ENCODE results near the gene POU6F2. TPM values are rescaled to one million over a fixed set of nuclear protein-coding genes. Genes with fewer than 3 reads are reported as not detected.

POU6F2 gene
- total and polyA plus RNA-seq, 2 donors = 0.05 to 0.07 TPM

DNA sequence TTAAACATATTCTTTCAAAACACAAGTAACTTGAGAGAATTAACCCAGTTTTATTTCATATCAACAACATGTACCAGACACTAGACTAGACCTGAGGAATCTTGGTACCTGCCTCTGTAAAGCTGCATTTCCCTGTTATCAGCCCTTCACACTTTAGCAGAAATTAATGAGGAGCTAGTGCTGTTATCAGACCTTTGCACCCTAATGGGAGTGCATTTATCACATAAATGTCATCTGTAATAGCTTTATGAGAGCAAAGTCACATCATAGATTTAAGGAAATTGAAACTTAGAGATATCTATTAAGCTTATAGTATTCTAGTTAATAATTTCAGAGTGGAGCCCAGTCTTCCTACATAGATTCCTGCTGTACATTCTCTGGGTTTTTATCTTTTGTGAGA lies 318.1 kb downstream of the POU6F2 start:
- H3K4me1 ChIP-seq (ENCODE audit: control insufficient read depth in 2 of 2, insufficient read depth in 2 of 2, low read length in 2 of 2) = no peaks in the 10 kb centered on the region
- no peaks in the 10 kb centered on the region for H3K27me3 ChIP-seq (ENCODE audit: control insufficient read depth in 2 of 2, insufficient read depth in 1 of 2, low read length in 1 of 2)
- H3K4me3 ChIP-seq (ENCODE audit: low read length in 2 of 2) = no peak overlapping the region
- no peaks in the 10 kb centered on the region for H3K9me3 ChIP-seq (ENCODE audit: control insufficient read depth in 2 of 2, insufficient read depth in 1 of 2, low read length in 1 of 2)
- no peaks in the 10 kb centered on the region for H3K36me3 ChIP-seq (ENCODE audit: control insufficient read depth in 2 of 2, insufficient read depth in 2 of 2, low read length in 1 of 2)
- no peak overlapping the region for H3K27ac ChIP-seq (ENCODE audit: low read depth in 1 of 2, low read length in 1 of 2)
- DNase-seq (ENCODE audit: low read depth in 6 of 9, low spot score in 9 of 9) = no peak

DNA sequence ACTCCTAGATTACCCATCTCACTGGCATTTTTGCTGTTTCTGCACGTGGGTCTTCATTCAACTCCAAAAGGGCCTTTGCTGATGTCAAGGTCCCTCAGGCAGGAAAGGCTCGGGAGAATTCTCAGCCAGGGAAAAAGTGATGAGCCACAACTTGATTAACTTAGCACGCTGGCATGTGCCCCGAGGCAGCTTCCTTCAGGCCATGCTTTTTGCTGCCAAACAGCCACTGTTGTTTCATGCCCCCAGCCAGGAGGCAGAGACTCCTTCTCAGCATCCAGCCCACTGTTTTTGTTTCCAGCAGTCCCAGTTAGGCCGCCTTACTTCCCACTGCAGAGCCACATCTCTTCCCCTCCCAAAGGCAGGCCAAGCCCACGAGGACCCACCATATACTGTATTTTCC lies 322.0 kb downstream of the POU6F2 start:
- no peaks in the 10 kb centered on the region for H3K36me3 ChIP-seq (ENCODE audit: control insufficient read depth in 2 of 2, insufficient read depth in 2 of 2, low read length in 1 of 2)
- WGBS = 94% methylated on average over 6 of the region's 6 CpGs
- no peak overlapping the region for H3K4me3 ChIP-seq (ENCODE audit: low read length in 2 of 2)
- H3K9me3 ChIP-seq (ENCODE audit: control insufficient read depth in 2 of 2, insufficient read depth in 1 of 2, low read length in 1 of 2) = no peaks in the 10 kb centered on the region
- H3K4me1 ChIP-seq (ENCODE audit: control insufficient read depth in 2 of 2, insufficient read depth in 2 of 2, low read length in 2 of 2) = no peaks in the 10 kb centered on the region
- DNase-seq (ENCODE audit: low read depth in 6 of 9, low spot score in 9 of 9) = no peak
- no peak overlapping the region for H3K27ac ChIP-seq (ENCODE audit: low read depth in 1 of 2, low read length in 1 of 2)
- H3K27me3 ChIP-seq (ENCODE audit: control insufficient read depth in 2 of 2, insufficient read depth in 1 of 2, low read length in 1 of 2) = no peaks in the 10 kb centered on the region

DNA sequence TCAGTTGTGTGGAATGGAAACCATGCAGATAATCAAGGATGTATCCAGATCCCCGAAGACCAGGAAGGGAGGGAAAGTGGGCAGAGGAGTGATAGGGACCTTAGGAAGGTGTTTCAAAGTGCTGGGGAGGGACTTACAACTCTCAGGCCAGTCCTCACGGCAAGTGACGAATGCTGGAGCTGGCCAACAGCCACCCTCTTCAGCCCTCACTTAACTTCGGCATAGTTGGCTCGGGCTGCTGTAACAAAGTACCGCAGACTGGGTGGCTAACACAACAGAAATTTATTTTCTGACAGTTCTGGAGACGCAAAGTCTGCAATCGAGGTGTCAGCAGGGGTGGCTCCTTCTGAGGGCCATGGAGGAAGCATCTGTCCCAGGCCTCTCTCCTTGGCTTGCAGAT lies 322.6 kb downstream of the POU6F2 start:
- H3K36me3 ChIP-seq (ENCODE audit: control insufficient read depth in 2 of 2, insufficient read depth in 2 of 2, low read length in 1 of 2) = no peaks in the 10 kb centered on the region
- no peaks in the 10 kb centered on the region for H3K9me3 ChIP-seq (ENCODE audit: control insufficient read depth in 2 of 2, insufficient read depth in 1 of 2, low read length in 1 of 2)
- H3K27me3 ChIP-seq (ENCODE audit: control insufficient read depth in 2 of 2, insufficient read depth in 1 of 2, low read length in 1 of 2) = no peaks in the 10 kb centered on the region
- no peaks in the 10 kb centered on the region for H3K4me1 ChIP-seq (ENCODE audit: control insufficient read depth in 2 of 2, insufficient read depth in 2 of 2, low read length in 2 of 2)
- 90% methylated on average over 8 of the region's 8 CpGs for WGBS
- H3K4me3 ChIP-seq (ENCODE audit: low read length in 2 of 2) = no peak overlapping the region
- DNase-seq (ENCODE audit: low read depth in 6 of 9, low spot score in 9 of 9) = no peak
- H3K27ac ChIP-seq (ENCODE audit: low read depth in 1 of 2, low read length in 1 of 2) = no peak overlapping the region

DNA sequence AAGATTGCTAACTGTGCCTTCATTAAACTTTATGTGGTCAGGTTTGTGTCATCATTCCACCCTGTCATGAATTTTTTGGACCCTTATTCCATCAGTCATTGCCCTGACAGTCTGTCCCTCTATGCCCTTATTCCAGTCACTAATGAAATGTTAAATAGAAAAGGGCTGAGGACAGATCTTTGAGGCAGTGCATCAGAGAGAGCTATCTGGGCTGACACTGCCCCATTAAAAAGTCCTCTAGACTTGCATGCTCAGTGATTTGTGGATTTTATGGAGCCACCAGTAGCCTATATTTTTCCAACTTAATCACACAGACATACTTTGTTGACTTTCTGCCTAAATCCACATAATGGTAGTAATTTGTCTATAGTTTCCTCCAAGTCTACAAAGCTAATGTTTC lies 323.8 kb downstream of the POU6F2 start:
- no peaks in the 10 kb centered on the region for H3K27me3 ChIP-seq (ENCODE audit: control insufficient read depth in 2 of 2, insufficient read depth in 1 of 2, low read length in 1 of 2)

DNA sequence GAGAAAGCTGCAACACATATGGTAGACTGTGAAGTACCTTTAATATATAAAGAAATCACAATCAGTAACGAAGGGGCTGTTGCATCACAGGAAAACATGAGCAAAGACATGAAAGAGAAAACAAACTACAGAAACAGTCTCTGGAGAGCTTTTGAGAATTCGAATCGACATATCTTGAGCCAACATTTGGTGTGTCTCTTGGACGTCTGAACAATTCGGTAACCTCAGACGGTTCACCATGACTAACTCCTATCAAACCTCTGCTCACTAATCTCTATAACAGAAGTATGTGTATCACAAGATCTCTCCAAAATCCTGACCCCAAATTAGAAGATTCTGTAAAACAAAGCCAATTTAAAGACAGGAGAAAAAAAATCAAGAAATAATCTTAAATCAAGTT lies 326.5 kb downstream of the POU6F2 start:
- H3K4me3 ChIP-seq (ENCODE audit: low read length in 2 of 2) = no peak overlapping the region
- 96% methylated on average over 6 of the region's 6 CpGs for WGBS
- no peaks in the 10 kb centered on the region for H3K4me1 ChIP-seq (ENCODE audit: control insufficient read depth in 2 of 2, insufficient read depth in 2 of 2, low read length in 2 of 2)
- H3K36me3 ChIP-seq (ENCODE audit: control insufficient read depth in 2 of 2, insufficient read depth in 2 of 2, low read length in 1 of 2) = no peaks in the 10 kb centered on the region
- H3K9me3 ChIP-seq (ENCODE audit: control insufficient read depth in 2 of 2, insufficient read depth in 1 of 2, low read length in 1 of 2) = no peaks in the 10 kb centered on the region
- no peak for DNase-seq (ENCODE audit: low read depth in 6 of 9, low spot score in 9 of 9)
- H3K27ac ChIP-seq (ENCODE audit: low read depth in 1 of 2, low read length in 1 of 2) = no peak overlapping the region
- H3K27me3 ChIP-seq (ENCODE audit: control insufficient read depth in 2 of 2, insufficient read depth in 1 of 2, low read length in 1 of 2) = no peaks in the 10 kb centered on the region

More for the DNA sequence above, 323.8 kb downstream of the POU6F2 start:
- no peaks in the 10 kb centered on the region for H3K9me3 ChIP-seq (ENCODE audit: control insufficient read depth in 2 of 2, insufficient read depth in 1 of 2, low read length in 1 of 2)
- H3K4me1 ChIP-seq (ENCODE audit: control insufficient read depth in 2 of 2, insufficient read depth in 2 of 2, low read length in 2 of 2) = no peaks in the 10 kb centered on the region
- no peak overlapping the region for H3K4me3 ChIP-seq (ENCODE audit: low read length in 2 of 2)
- no peaks in the 10 kb centered on the region for H3K36me3 ChIP-seq (ENCODE audit: control insufficient read depth in 2 of 2, insufficient read depth in 2 of 2, low read length in 1 of 2)
- H3K27ac ChIP-seq (ENCODE audit: low read depth in 1 of 2, low read length in 1 of 2) = no peak overlapping the region
- DNase-seq (ENCODE audit: low read depth in 6 of 9, low spot score in 9 of 9) = no peak

DNA sequence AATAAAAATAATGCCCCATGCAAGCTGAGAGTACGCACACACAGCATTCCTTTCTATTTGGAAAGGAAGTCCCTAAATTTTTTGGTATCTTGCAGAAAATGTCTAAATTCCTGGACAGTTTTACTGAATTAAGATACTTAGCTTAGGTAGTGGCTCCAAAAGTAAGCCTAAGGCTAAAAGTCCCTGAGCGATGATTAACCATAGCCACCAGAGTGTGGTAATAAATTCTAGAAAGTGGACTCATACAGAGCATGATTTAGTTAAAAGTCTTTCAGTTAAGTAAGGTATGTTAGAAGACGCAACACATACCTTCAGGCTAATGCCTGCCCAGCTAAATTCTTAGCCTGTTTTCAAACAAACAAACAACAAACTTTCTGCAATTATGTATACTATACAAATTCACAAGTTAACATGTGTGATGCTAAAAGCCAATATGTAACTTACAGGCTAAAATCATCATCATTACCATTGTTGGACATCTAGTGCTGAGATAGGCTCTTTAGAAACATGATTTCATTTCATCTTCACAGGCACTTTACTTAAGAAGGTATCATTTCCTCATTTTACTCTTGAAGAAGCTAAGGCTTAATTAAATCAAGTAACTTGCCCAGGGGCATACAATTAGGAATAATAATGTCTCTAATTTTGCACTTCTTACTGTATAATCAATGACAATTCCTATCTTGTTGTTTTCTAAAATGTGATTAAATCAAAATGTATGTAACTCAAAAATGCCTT lies 327.1 kb downstream of the POU6F2 start:
- Histone ChIP-seq H3K4me3 (ENCODE audit: low read length in 2 of 2) (no peak overlapping the region), H3K36me3 (ENCODE audit: control insufficient read depth in 2 of 2, insufficient read depth in 2 of 2, low read length in 1 of 2) (no peaks in the 10 kb centered on the region), H3K4me1 (ENCODE audit: control insufficient read depth in 2 of 2, insufficient read depth in 2 of 2, low read length in 2 of 2) (no peaks in the 10 kb centered on the region), H3K9me3 (ENCODE audit: control insufficient read depth in 2 of 2, insufficient read depth in 1 of 2, low read length in 1 of 2) (no peaks in the 10 kb centered on the region), H3K27ac (ENCODE audit: low read depth in 1 of 2, low read length in 1 of 2) (no peak overlapping the region), H3K27me3 (ENCODE audit: control insufficient read depth in 2 of 2, insufficient read depth in 1 of 2, low read length in 1 of 2) (no peaks in the 10 kb centered on the region)
- WGBS = 98% methylated on average over 3 of the region's 3 CpGs
- no peak for DNase-seq (ENCODE audit: low read depth in 6 of 9, low spot score in 9 of 9)

DNA sequence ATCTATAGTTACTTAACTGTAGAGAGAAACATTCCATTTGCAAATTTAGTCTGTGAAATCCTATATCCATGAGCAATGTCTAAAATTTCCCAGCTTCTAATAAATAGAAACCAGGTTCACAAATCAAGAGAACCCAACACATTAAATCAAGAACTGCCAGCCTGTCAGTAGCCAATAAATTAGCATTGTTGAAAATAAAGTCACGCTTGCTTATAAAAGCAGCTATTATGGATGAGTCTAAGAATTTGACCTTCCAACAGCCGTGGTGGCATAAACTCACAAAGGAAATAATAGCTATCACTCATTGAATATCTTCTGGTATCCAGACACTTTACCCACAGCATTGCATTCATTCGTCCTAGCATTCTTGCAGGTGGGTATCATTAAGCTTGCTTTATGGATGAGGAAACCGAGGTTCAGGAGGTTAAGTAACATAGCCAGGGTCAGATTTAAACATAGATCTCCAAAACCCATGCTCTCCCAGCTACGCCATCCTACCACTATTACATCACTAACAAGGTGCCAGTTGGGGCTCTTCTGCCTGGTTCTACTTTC lies 328.4 kb downstream of the POU6F2 start:
- no peak overlapping the region for H3K4me3 ChIP-seq (ENCODE audit: low read length in 2 of 2)
- no peaks in the 10 kb centered on the region for H3K4me1 ChIP-seq (ENCODE audit: control insufficient read depth in 2 of 2, insufficient read depth in 2 of 2, low read length in 2 of 2)
- H3K36me3 ChIP-seq (ENCODE audit: control insufficient read depth in 2 of 2, insufficient read depth in 2 of 2, low read length in 1 of 2) = no peaks in the 10 kb centered on the region
- no peak overlapping the region for H3K27ac ChIP-seq (ENCODE audit: low read depth in 1 of 2, low read length in 1 of 2)
- WGBS = 94% methylated on average over 5 of the region's 5 CpGs
- no peaks in the 10 kb centered on the region for H3K9me3 ChIP-seq (ENCODE audit: control insufficient read depth in 2 of 2, insufficient read depth in 1 of 2, low read length in 1 of 2)
- H3K27me3 ChIP-seq (ENCODE audit: control insufficient read depth in 2 of 2, insufficient read depth in 1 of 2, low read length in 1 of 2) = no peaks in the 10 kb centered on the region
- no peak for DNase-seq (ENCODE audit: low read depth in 6 of 9, low spot score in 9 of 9)

DNA sequence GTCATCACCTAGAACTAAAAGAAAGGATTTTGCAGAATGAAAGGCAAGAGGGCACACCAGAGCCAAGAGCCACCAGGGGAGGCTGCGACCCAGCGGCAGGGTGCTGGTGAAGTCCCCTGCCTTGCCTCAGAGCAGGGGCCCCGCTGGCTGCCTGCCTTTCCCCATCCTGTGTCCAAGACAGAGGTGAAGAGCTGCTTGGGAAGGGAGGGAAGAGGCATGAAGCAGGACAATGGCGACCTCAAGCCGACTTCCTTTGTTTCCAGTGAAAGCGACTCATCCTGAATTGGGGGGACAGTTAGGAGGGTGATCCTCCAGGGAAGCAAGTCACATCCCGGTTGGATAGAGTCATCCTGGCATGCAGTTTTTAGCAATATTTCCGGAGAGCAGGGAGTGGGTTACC lies 333.0 kb downstream of the POU6F2 start:
- Histone ChIP-seq H3K4me3 (ENCODE audit: low read length in 2 of 2) (no peak overlapping the region), H3K36me3 (ENCODE audit: control insufficient read depth in 2 of 2, insufficient read depth in 2 of 2, low read length in 1 of 2) (no peaks in the 10 kb centered on the region), H3K9me3 (ENCODE audit: control insufficient read depth in 2 of 2, insufficient read depth in 1 of 2, low read length in 1 of 2) (no peaks in the 10 kb centered on the region), H3K27ac (ENCODE audit: low read depth in 1 of 2, low read length in 1 of 2) (no peak overlapping the region), H3K4me1 (ENCODE audit: control insufficient read depth in 2 of 2, insufficient read depth in 2 of 2, low read length in 2 of 2) (no peaks in the 10 kb centered on the region), H3K27me3 (ENCODE audit: control insufficient read depth in 2 of 2, insufficient read depth in 1 of 2, low read length in 1 of 2) (no peaks in the 10 kb centered on the region)
- DNase-seq (ENCODE audit: low read depth in 6 of 9, low spot score in 9 of 9) = no peak
- WGBS = 83% methylated on average over 8 of the region's 8 CpGs

DNA sequence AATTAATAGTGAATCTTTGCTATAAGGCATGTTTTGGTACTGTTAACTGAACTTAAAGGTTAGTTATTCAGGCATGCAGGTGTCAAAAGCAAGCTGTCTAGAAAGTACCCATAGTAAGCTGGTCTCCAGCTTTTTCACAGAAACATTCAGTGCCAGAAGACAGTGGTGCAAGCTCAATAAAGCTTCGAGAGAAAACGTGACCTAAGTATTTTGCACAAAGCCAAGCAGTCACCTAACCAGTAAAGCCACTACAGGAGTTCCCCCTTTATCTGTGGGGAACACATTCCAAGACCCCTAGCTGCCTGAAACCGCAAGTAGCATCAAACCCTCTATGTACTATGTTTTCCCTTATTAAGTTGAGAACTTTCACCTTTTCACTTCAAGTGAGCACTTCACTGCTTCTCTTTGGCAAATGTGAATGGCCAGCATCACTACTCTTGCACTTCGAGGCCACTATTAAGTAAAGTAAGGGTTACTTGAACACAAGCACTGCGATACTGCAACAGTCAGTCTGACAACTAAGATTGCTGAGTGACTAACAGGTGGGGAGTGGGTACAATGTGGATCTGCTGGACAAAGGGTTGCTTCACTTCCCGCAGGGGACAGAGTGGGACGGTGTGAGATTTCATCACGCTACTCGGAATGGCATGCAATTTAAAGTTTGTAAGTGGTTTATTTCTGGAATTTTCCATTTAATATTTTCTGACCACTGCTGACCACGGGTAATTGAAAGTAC lies 334.7 kb downstream of the POU6F2 start:
- no peaks in the 10 kb centered on the region for H3K4me1 ChIP-seq (ENCODE audit: control insufficient read depth in 2 of 2, insufficient read depth in 2 of 2, low read length in 2 of 2)
- no peak overlapping the region for H3K4me3 ChIP-seq (ENCODE audit: low read length in 2 of 2)
- no peaks in the 10 kb centered on the region for H3K9me3 ChIP-seq (ENCODE audit: control insufficient read depth in 2 of 2, insufficient read depth in 1 of 2, low read length in 1 of 2)
- H3K27me3 ChIP-seq (ENCODE audit: control insufficient read depth in 2 of 2, insufficient read depth in 1 of 2, low read length in 1 of 2) = no peaks in the 10 kb centered on the region
- no peaks in the 10 kb centered on the region for H3K36me3 ChIP-seq (ENCODE audit: control insufficient read depth in 2 of 2, insufficient read depth in 2 of 2, low read length in 1 of 2)
- WGBS = 93% methylated on average over 10 of the region's 10 CpGs
- no peak overlapping the region for H3K27ac ChIP-seq (ENCODE audit: low read depth in 1 of 2, low read length in 1 of 2)
- DNase-seq (ENCODE audit: low read depth in 6 of 9, low spot score in 9 of 9) = no peak
